22Rv1 (cell line): ENCODE measurements around the gene OCIAD2.

Experiments used
- H3K27ac ChIP-seq: fragments of 450-650 bp; 2 replicates; pipeline ENCODE4 v1.5.1; 2017
- ZFX ChIP-seq: fragments of 450-650 bp; IDR thresholded peaks from 2 replicates; pipeline ENCODE4 v1.6.1; 2017; ENCODE audit warnings: antibody characterized with exemption, borderline replicate concordance
- TF ChIP-seq, protein P1 (sequence below): fragments of 450-650 bp; IDR thresholded peaks from 2 replicates; pipeline ENCODE4 v1.5.1; 2017; ENCODE audit warnings: mild to moderate bottlenecking

OCIAD2 gene

DNA sequence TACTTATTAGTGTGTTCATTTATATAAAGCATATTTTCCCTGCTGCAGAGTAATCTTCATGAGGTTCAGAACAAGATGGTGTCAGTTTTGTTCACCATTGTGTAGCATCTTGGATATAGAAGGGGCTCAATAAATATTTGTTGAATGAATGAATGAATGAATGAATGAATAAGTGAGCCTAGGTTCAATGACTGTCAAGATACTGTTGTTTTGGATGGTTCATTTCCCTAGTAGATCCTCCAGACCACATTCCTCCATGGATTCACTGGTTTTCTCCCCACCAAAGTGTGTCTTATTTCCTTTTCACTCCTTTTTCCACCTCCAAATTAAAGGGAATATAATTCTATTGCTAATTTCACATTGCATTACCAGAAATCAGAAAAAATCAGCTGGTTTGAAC is 2.1 kb upstream of the OCIAD2 start:
- TF ChIP-seq, protein P1, sequence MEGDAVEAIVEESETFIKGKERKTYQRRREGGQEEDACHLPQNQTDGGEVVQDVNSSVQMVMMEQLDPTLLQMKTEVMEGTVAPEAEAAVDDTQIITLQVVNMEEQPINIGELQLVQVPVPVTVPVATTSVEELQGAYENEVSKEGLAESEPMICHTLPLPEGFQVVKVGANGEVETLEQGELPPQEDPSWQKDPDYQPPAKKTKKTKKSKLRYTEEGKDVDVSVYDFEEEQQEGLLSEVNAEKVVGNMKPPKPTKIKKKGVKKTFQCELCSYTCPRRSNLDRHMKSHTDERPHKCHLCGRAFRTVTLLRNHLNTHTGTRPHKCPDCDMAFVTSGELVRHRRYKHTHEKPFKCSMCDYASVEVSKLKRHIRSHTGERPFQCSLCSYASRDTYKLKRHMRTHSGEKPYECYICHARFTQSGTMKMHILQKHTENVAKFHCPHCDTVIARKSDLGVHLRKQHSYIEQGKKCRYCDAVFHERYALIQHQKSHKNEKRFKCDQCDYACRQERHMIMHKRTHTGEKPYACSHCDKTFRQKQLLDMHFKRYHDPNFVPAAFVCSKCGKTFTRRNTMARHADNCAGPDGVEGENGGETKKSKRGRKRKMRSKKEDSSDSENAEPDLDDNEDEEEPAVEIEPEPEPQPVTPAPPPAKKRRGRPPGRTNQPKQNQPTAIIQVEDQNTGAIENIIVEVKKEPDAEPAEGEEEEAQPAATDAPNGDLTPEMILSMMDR = no peak
- no peak for TF ChIP-seq ZFX
- H3K27ac ChIP-seq = no peak overlapping the region

GRCh38 chr4:48907706-48908477 is 1.3 kb upstream of the OCIAD2 start:
- no peak overlapping the region for H3K27ac ChIP-seq
- no peak for TF ChIP-seq ZFX
- TF ChIP-seq, protein P1 = no peak

GRCh38 chr4:48905363-48906015 is 1.1 kb downstream of the OCIAD2 start:
- TF ChIP-seq ZFX = no peak
- TF ChIP-seq, protein P1 = peak; percentile 41
- H3K27ac ChIP-seq = no peak overlapping the region

GRCh38 chr4:48904541-48905142 is 1.9 kb downstream of the OCIAD2 start:
- H3K27ac ChIP-seq = no peak overlapping the region
- TF ChIP-seq ZFX = no peak
- TF ChIP-seq, protein P1 = no peak

GRCh38 chr4:48904101-48904500 is 2.5 kb downstream of the OCIAD2 start:
- H3K27ac ChIP-seq = no peak overlapping the region
- TF ChIP-seq, protein P1 = no peak
- TF ChIP-seq ZFX = no peak

GRCh38 chr4:48902266-48902665 is 4.3 kb downstream of the OCIAD2 start:
- TF ChIP-seq, protein P1 = no peak
- TF ChIP-seq ZFX = no peak
- H3K27ac ChIP-seq = no peak overlapping the region

- TF ChIP-seq, protein P1 = no peak
- TF ChIP-seq ZFX = no peak
Measured at GRCh38 chr4:48901196-48901595, 5.4 kb downstream of the OCIAD2 start.

More at GRCh38 chr4:48901196-48901595, 5.4 kb downstream of the OCIAD2 start:
- no peak overlapping the region for H3K27ac ChIP-seq
